Stimulated activated CD4-positive, alpha-beta T cell treated with anti-CD3 and anti-CD28 coated beads, TNF-alpha, amount 100 ng/mL, for 4 hours (primary cell): Measurements from ENCODE around the gene PRDM11.
"Not testable (repeated sequence)": the region's sequence is repeated elsewhere in the genome, so short reads cannot be mapped to it uniquely, and the experiment has no call there.

Experiments used
- DNase-seq, 3 experiments: peaks; one replicate each; pipeline ENCODE4 v3.0.0-alpha.2; 2020; ENCODE audit warnings: low read depth in 3 of 3

Gene PRDM11

DNA sequence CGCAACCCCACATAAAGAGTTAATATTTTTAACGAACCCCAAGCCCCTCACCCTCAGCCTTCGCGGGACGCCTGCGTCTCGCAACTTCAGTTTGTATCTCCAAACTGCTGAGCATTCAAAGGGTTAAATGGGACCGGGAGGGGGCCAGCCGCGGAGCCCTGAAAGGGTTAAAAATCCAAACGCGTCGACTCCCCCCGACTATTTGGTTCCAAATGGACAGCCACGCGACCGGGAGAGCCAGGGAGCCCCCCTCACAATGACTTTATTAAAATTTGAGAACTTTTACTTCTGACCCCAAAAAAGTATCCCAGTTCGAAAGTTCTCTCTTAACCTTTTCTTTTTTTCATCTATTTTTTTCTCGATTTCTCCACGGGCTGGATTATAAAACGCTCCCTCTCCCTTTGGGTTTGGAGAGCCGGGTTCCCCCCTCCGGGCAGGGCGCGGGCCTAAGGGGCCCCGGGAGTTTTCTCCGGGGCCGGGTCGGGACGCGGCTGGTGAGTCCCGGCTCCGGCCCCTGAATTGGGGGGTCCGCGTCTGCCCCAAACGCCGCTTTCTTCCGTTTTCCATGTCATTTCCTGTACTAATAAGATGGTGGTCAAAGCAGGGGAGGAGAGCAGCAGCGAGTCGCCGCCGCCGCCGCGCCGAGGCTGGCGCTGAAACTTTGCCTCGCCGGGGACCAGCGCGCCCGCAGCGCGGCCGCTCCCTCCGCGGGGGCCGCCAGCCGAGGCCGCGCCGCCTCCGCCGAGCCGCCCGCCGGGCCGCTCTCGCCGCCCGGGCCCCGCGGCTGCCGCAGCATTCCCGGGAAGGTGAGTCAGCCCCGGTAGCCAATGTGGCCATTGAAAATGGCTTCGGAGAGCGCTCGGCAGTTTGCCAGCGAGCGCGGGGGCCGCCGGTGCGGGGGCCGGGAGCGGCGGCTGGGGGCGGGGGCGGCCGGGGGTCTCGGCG, at the start of gene PRDM11:
TSS of gene PRDM11 (plus strand) at position 568 of the 945 bp plus-strand sequence. CDS start 35,128 bp downstream, outside the sequence.
- peak; percentile 48 to 55 (median 54) for DNase-seq

DNA sequence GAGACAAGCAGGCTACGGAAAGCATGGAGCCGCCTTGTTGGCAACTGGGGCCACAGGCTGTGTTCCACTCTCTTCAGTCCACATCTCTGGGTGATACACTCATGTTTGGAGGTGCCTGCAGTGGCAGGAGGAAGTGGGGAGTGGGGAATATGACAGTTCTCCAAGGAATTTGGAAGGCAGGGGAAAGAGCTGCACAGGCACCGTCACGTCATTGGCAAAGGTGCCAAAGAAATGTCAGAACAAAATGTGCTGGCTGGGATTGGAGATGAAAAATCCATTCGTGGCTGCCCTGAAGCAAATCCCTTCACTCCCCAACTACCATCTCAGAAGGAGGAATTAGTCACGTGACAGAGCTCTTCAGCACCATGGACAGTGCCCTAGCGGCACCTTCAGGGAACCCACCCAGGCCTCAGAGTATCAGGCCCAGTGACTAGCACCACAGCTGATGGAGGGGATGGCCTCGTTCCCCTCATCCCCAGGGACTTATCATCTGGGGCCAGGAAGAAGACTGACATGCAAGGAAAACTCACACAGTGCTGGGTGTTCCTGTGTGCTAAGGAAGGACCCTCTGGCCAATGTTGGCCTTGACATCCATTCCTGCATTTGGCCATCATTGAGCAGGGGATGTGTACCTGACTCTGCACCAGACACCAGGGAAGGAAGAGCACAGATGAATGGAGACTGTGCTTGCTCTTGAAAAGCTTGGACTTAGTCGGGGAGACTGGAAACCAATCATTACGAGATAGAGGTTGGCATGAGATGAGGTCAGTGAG, 48.5 kb upstream of the PRDM11 start:
- no peak for DNase-seq

DNA sequence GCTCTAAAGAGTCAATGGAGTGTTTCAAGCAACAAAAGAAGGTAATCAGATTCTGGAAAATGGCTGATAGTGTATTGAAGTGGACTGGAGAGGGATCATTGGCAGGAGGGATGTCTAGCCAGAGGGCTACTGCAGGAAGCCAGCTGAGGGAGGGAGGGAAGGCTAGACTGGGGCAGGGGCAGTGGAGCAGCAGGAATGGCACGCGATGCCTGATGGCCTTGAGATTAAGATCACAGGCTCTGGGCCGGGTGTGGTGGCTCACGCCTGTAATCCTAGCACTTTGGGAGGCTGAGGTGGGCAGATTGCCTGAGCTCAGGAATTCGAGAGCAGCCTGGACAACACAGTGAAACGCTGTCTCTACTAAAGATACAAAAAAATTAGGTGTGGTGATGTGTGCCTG, 47.5 kb upstream of the PRDM11 start:
- DNase-seq: no peak

DNA sequence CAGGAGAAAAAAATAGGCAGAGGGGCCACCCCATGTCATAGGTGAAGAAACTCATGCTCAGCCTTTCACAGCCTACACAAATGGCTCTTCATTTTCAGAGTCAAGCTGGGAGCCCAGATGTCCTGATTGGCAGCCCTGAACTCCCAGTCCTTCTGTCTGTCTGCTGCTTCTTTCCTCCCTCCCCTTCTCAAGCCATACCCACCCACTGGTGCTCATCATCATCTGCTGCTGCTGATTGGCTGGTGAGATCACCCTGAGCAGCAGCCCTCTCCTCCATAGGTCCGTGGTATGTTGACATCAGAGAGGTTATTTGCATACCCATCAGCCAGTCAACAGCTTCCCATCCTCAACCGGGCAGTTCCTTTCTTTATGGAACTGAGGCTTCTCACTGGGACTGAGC, 46.1 kb upstream of the PRDM11 start:
- DNase-seq: no peak

DNA sequence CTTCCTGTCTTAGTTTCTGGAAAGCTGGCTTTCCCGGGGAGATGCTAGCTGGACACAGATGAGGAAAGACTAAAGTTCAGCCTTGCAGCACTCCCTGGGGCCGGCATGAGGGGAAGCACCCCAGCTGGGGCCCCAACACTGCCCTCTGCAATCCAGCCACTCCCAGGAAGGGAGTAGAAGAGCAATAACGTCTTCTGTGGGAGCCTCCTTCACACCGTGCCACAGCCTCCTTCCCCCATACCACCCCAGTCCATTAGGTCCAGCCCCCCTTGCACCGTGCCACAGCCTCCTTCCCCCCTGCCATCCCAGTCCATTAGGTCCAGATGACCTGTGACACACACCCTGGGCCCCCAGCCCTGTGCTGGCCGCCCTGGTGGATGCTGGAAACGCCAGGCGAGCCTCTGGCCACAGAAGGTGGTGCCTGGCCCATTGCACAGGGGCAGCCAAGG, 44.1 kb upstream of the PRDM11 start:
- no peak for DNase-seq

DNA sequence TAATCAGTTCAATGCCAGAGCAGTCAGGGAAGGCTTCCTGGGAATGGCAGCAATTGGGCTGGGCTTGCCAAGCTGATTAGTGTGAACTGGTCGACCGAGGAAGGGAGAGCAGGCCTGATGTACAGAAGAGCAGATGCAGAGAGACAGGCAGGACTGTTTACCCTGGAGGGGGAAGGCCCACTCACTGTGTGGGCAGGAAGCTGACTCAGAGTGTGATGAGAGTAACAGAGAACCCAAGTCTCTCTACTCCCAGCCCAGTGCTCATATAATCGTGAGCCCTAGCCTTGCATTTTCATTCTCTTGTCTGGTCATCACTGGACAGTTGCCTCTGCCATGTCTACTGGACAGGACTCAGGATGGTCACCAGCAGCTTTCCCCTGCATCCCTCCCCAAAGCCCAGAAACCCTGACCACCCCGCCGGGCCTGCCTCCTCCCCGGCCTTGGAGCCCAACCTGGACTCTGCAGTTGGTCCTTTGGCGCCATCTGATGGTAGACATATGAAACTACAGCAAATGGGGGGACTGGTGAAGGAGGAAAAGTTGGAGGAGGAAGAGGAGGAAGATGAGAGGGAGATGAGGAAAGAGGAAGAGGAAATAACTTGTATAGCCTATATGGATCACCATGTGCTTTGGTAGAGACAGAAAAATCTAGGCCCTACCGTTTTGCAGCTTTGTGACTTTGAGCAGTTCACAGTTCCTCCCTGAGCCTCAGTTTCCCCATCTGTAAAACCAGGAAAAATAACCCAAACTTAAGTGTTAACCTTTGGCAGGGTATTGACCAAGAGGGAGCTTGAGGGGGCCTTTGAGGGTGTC, 43.4 kb upstream of the PRDM11 start:
- peak; percentile 38 to 62 (median 61) for DNase-seq

DNA sequence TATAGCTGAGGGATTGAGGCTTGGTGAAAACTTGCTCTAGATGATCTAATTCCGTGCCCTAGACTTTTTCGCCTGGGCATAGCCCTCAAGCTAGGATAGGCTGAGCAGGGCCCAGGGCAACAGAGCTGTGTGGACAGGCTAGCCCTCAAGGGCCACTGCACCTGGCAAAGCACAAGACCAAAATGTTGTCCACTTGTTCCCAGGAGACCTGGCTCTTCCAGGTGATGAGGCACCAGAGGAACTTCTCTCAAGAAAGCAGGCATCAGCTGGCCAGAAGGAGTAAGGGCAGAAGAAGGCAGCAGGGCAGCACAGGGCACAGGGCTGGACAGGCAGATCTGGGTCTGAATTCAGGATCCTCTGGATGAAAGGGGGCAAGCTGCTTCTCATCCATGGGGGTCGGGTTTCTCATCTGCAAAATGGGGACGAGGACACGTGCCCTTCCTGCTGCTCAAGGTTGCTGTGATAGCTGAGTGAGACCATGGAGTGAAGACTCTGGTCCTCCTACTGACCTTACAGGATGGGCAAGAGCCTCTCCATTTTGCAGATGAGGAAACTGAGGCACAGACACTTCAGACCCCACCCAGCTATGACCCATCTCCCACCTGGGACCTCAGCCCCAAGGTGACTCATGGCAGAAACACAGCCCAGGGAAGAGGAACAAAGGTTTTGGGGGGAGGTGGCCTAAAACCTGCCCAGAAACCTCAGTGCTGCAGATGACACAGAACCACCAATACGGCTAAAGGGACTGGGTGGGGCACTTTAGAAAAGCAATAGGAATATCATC, 42.2 kb upstream of the PRDM11 start:
- no peak for DNase-seq

DNA sequence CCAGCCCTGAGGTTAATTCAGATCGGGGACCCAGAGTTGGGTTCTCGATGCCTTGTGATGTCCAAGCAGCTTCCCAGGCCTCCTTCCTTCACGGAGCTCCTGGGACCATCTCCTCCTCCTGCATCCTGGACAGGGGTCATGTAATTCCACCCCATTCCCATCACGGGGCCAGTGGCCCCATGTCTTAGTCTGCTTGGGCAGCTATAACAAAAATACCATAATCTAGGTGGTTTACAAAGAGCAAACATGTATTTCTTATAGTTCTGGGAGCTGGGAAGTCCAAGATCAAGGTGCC, 41.7 kb upstream of the PRDM11 start:
- DNase-seq: no peak

DNA sequence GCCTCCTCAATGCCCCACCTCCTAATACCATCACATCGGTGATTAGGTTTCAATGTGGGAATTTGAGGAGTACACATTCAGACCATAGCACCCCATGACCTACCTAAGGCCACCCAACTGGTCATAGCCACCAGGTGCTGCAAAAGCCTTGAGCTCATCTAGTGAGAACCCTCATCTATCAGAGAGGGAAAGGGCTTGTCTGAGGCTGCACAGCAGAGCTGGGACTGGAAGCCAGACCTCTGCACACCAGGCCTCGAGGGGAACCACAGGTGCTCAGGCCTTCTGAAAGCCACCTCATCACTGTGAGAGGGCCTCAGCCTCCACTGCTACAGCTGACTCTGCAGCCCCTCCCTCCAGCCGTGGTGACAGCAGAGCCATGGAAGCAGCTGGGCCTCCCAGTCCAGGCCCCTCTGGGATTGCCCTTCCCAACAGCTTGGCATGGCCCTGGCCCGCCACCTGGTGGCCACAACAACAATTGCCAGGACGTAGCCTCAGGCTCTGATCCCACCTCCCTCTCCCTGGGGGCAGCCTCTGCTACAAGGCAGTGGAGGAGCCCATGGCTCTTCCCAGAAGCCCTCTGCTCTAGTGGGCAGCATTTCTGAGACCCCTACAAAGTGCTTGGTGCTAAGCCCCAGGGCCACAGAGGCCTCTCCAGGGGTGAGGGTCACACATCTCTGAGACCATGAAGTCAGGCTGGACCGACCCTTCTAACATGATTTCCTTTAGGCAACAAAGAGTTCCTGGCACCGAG, 41.0 kb upstream of the PRDM11 start:
- peak; percentile 27 to 40 (median 32) for DNase-seq

DNA sequence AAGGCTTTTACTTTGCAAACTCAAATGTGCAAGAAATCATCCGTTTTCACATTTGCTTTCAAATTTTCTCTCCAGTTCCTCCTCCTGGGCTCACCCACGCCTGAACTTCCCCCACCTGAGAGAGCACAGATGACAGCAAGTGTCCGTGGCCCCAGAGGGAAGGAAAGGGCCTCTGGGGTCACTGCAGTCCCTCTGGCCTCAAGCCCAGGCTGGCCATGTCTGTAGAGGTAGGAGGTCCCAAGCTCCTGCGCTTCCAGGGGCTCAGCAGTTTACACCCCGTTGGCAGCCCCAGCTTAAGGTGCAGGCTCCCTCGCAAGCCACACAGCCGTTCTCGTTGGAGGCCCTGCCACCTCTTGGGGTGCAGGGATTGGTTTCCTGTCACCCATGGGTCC, 40.5 kb upstream of the PRDM11 start:
- DNase-seq: no peak

DNA sequence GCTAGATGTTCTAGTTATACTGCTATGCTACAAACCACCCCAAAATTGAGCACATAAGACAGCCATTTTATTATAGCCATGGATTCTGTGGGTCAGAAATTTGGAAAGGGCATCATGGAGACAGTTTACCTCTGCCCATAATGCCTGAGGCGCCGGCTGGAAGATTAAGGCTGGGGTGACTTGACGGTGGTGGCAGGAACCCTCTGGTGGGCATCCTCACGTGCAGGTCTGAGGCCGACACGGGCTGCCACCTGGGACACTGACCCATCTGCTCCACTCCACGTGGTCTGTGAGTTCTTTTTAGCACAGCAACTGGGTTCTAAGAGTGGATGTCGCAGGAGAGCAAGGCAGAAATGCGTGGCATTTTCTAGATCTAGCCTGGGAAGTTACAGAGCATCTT, 40.0 kb upstream of the PRDM11 start:
- no peak for DNase-seq

DNA sequence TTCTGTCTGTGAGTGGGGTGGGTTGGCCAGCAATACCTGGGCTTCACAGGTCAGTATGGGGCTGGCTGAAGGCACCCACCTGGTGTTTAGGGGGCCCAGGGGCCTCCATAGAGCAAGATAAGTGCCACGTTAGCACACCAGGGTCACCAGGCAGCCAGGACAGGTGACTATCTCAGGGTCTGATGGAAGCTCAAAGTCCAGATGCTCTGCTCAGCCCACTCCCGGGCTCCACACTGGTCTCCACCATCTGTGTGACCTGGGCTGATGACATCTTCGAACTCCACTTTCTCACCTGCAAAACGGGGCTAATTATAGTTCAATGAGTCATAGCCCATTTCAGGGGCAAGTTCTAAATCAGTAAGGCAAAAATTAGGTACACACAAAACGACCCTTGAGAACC, 39.4 kb upstream of the PRDM11 start:
- DNase-seq: no peak

DNA sequence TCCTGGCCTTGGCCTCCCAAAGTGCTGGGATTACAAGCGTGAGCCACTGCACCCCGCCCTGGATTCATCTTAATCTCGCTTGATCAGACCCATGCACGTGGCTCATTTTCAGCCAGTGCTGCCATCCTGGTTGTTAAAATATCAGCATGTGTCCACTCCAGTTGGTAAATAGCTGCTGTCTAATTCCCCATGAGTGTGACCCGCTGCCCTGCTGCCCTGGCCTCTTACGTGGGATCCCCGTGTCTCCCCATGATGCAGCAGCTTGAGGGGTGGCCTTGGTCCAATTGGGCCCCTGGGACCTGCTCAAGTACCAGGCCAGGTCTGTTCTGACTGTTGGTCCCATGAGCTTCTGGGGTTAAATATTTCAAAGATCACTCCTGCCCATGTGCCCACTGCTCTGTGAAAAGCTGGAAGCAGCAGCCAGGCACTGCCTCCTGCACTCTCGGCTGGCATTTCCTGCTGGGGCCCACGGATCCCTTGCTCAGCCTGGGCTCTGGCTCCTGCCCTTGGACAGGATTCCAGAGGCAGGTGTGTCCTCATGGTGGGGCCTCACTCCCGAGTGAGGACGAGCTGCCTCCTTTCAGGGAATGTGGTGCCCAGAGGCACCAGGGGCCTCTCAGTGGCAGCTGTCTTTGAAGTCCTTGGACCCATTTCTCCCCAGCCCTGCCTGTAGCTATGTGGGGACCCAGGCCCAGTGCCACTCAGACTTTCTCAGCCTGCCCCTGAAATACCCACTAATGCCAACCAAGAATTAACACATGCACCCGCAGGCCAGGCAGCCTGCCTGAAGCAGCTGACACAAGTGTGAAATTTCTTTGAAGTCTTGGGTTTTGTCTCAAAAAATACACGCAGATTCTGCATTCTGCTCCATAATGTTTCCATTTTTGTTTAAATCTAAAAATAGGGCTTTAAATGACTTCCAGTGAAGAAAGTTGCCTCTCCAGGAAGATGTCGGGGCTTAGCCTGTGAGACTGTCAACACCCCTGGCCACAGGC, 38.1 kb upstream of the PRDM11 start:
- DNase-seq: no peak

DNA sequence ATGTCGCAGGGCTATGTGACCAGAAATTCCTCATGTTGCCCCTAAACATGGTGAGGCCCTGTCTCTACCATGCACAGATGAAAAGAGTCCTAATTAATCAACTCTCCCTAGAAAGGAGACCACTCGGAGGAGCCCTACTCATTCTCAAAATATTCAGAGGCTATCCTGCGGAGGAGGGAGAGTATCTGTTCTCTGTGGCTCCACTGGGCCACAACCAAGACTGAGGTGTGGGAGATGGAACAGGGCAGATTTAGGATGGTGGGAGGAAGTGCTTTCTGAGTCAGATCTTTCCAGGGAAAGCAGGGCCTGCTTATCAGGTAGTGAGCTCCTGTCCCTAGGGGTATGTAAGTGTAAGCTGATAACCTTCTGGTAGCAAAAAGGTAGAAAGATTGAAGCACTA, 37.0 kb upstream of the PRDM11 start:
- no peak for DNase-seq

DNA sequence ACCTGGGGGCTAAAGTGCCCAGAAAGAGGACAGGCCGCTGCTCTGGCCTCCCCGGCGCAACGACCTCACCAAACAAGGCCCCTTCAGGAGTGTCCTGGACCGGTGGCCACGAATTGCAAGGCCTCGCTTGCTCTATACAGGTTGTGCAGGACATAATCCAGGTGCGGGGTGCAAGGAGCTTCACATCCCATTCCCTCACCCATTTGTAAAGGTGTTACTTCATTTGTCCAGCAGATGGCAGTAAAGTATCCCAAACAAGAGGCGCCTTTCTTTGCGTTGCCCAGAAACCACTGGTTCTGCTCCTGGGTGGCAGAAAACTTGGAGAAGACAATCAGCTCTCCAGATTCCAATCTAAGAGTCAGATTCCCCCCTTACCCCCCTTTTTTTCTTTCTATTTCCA, 35.9 kb upstream of the PRDM11 start:
- DNase-seq: peak in 1 of 3 experiments; percentile 26

DNA sequence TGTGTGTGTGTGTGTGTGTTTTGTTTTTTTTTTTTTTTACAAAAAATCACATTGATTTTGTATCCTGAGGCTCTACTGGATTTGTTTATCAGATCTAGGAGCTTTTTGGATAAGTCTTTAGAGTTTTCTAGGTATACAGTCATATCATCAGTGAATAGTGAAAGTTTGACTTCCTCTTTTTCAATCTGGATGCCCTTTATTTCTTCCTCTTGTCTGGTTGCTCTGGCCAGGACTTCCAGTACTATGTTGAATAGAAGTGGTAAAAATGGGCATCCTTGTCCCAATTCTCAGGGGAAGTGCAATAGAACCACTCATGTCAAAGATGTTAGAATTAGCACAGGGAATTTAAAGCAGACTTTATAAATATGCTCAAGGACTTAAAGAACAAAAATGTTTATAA, 32.6 kb upstream of the PRDM11 start:
- DNase-seq: no peak

DNA sequence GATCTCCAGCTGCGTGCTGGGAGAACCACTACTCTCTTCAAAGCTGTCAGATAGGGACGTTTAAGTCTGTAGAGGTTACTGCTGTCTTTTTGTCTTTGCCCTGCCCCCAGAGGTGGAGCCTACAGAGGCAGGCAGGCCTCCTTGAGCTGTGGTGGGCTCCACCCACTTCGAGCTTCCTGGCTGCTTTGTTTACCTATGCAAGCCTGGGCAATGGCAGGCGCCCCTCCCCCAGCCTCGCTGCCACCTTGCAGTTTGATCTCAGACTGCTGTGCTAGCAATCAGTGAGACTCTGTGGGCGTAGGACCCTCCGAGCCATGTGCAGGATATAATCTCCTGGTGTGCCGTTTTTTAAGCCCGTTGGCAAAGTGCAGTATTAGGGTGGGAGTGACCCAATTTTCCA, 18.6 kb upstream of the PRDM11 start:
- not testable (repeated sequence) for DNase-seq

DNA sequence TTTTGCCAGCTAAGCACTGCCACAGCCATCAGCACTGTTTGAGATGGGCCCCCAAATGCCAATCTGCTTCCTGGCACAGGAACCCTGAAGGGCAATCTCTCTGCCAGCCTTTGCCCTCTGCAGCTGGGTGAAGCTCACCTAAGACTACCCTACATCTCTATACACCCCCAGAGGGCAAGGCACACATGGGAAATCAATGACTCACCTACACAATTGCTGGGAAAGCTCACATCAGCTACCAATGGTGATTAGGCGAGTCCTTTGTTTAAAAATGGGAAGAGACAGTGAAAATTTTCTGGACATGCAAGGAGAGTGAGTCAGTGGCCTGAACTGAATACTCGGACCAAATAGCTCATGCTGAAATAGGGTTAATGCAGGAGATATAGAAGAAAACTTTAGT, 12.6 kb upstream of the PRDM11 start:
- DNase-seq: no peak

DNA sequence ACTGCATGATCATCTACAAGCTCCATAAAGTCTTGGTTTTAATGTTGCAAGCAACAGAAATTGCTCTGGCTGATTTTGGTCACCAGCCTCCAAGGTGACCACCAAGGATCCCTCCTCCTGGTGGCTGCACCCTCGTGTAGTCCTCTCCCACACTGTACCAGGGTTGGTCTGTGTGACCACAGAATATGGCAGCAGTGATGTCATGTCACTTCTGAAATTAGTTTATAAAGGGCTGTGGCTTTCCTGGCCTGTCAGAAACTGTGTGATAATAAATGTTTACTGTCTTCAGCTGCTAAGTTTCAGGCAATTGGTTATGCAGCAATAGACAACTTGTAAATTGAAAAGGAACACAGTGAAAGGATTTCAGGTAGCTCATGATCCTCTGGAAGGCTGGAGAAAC, 5.3 kb upstream of the PRDM11 start:
- no peak for DNase-seq
